GM12865 (cell line): ENCODE measurements around the gene PITX2.

Experiments
- DNase-seq: peaks from one replicate; pipeline ENCODE4 v3.0.0; 2010; ENCODE audit warnings: low read depth
- H3K4me3 ChIP-seq: 2 replicates; pipeline ENCODE4 v1.5.1; 2011; ENCODE audit warnings: mild to moderate bottlenecking, low read depth, low read length, control low read depth
- TF ChIP-seq, protein P1 (sequence below): IDR thresholded peaks from 2 replicates; pipeline ENCODE4 v1.5.1; 2011; ENCODE audit warnings: low read length, control low read depth, low read depth, inconsistent platforms; ENCODE audit not compliant: insufficient read depth; ENCODE audit errors: missing control alignments

Gene PITX2

DNA sequence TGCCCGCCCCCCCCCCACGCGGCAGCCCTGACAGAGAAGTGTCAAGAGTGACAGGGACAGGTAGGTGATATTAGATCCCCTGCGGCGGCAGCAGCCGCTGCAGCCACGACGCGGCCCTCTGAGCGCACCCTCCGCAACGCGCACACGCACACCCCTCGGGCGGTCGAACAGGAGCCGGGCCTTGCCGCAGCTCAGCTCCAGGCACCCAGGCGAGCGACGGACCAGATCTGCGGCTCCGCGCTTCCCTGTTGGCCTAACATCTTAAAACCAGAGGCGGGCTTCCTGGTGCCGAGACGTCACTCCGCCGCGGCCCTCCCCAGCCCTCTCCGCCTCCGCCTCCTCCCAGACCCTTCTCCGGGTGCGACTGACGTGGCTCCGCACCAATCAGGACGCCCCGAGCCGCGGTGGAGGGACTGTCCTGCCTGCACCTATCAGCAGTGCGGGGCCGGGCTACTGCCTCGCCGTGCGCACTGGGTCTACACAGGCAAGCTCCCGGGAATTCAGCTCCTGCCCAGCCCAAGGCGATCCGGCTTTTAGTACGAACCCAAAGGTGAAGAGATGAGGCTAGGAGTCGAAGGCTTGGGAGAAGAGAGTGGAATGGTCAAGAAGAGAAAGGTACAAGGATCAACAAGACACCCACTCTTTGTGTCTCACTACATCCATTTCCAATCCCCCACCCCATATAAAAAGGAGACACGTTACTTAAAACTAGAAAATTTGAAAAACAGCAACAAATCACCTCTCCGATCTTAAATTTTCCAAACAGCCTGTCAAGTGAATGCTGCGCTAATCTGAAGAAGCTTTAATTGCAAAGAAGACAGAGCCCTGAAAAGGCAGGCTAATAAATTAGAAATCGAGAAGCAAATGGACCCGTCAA, at the start of gene PITX2:
Gene PITX2, minus strand, starts transcription at position 237 of the 877 bp plus-strand sequence. CDS start 617 bp downstream, outside the sequence.
- DNase-seq = peak; percentile 92
- TF ChIP-seq, protein P1, sequence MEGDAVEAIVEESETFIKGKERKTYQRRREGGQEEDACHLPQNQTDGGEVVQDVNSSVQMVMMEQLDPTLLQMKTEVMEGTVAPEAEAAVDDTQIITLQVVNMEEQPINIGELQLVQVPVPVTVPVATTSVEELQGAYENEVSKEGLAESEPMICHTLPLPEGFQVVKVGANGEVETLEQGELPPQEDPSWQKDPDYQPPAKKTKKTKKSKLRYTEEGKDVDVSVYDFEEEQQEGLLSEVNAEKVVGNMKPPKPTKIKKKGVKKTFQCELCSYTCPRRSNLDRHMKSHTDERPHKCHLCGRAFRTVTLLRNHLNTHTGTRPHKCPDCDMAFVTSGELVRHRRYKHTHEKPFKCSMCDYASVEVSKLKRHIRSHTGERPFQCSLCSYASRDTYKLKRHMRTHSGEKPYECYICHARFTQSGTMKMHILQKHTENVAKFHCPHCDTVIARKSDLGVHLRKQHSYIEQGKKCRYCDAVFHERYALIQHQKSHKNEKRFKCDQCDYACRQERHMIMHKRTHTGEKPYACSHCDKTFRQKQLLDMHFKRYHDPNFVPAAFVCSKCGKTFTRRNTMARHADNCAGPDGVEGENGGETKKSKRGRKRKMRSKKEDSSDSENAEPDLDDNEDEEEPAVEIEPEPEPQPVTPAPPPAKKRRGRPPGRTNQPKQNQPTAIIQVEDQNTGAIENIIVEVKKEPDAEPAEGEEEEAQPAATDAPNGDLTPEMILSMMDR = no peak
- peak within 1 kb of the TSS; percentile 47 for H3K4me3 ChIP-seq

DNA sequence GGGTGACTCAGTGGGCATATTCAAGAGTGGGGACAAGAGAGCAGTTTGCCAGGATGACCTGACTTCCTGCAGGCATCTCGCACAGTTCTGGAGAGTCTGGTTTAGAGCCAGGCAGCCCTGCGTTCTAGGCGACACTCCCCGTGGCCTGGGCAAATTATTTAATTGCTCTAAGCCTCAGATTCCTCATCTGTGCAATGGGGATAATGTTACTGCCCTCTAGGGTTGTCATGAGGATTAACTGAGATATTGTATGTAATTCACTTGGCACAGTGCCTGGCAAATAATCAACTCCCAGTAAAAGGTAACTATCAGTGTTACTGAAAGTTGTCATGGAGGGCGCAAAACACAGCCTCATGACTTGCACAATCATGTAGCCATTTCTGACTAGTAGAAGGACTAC, 48.8 kb upstream of the PITX2 start:
- DNase-seq = no peak

DNA sequence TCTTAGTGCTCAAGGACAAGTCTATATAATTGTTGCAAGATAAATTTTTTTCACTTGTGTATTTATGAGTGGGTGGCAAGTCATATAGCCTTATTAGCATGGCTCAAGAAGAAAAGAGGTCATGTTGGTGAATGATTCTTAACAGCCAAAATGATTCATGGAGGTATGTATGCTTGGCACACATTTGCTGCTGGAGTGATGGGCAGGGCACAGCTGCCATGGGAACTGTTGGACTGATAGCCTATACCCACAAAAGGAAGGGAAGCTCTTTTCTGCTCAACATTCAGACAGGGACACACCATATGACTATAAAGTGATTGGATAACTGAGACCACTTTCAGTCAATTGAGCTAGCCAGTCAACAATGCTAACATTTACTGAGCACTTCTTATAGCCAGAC, 46.8 kb upstream of the PITX2 start:
- TF ChIP-seq, protein P1 = no peak
- DNase-seq = no peak
- H3K4me3 ChIP-seq = no peak overlapping the region

More for the DNA sequence above, 48.8 kb upstream of the PITX2 start:
- no peak overlapping the region for H3K4me3 ChIP-seq
- TF ChIP-seq, protein P1 = no peak

DNA sequence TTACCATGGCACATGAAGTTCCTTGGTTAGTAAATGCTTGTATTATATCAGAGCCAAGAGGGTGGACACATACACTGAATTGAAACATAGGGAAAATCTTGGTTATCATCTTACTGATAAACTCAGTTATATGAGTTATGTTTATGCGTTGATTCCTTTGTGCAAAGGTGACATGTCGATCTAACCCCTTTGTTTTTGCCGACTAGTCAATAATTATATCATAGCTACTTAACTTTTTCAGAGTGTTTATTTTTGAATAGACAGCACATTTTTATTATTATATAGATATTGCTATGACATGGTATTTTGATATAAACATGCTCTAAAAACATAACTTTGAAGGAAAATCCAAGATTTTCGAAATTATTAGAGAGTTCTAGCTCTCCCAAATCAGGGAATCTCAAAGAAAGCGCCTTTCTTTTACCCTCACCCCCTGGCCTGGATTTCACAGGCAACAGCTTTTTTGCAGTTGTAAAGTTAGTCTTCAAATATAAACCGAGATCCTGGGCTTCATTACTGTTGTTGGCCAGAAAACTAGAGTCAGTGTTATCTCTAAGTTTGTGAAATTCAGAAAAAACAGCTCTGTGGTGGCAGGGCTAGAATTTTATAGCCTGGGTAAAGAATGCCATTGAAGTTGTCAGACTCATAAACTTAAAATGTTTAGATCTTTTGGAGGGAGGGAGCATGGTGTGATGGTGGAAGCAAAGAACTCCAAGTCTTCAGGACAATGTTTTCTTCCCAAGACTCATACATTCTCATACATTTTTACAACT, 45.8 kb upstream of the PITX2 start:
- TF ChIP-seq, protein P1 = no peak
- DNase-seq = no peak
- no peak overlapping the region for H3K4me3 ChIP-seq

DNA sequence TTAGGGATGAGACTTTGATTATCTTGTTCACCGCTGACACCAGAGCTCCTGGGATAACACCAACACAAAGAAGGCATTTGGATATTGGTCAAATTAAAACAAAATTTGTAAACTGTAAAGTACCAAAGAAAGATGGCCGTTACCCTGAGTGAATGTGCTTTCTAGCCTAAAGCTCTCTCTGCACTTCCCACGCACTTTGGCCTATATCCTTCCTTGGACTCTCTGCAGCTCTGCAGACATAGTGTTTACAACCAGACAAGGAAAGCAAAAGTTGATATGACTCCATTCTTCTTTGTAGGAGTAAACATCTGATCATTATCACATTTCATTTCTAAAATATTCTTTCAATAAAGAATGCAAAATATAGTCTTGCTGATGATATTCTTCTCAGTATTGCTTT, 44.8 kb upstream of the PITX2 start:
- DNase-seq = no peak
- TF ChIP-seq, protein P1 = no peak
- no peak overlapping the region for H3K4me3 ChIP-seq

DNA sequence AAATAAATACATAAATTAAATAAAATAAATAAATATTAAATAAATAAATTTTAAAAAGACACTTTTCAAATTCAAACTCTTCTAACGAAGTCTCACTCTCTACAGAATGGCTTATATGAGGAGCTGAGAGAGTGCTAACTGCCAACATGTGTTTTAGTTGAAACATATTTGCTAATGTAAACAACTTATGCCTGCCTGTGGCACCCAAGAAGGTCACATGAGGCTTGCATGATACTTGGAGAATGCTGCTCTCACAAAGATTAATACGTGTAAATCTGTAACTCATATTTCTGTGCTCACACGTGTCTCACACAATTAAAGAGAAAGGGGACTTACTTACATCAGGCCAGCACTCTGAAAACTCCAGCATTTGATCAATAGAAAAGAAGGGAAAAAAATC, 43.2 kb upstream of the PITX2 start:
- TF ChIP-seq, protein P1 = no peak
- no peak overlapping the region for H3K4me3 ChIP-seq
- no peak for DNase-seq
